Measurements from ENCODE around the gene MAPK1IP1L. TPM values are rescaled to one million over a fixed set of nuclear protein-coding genes. Genes with fewer than 3 reads are reported as not detected.
"Not testable (repeated sequence)": the region's sequence is repeated elsewhere in the genome, so short reads cannot be mapped to it uniquely, and the experiment has no call there.

The MAPK1IP1L gene
- total RNA-seq, 6 experiments from 2014 or later: 114 to 150 (median 126) TPM

- peak; percentile 45 for DNase-seq
- TF ChIP-seq, protein P1, sequence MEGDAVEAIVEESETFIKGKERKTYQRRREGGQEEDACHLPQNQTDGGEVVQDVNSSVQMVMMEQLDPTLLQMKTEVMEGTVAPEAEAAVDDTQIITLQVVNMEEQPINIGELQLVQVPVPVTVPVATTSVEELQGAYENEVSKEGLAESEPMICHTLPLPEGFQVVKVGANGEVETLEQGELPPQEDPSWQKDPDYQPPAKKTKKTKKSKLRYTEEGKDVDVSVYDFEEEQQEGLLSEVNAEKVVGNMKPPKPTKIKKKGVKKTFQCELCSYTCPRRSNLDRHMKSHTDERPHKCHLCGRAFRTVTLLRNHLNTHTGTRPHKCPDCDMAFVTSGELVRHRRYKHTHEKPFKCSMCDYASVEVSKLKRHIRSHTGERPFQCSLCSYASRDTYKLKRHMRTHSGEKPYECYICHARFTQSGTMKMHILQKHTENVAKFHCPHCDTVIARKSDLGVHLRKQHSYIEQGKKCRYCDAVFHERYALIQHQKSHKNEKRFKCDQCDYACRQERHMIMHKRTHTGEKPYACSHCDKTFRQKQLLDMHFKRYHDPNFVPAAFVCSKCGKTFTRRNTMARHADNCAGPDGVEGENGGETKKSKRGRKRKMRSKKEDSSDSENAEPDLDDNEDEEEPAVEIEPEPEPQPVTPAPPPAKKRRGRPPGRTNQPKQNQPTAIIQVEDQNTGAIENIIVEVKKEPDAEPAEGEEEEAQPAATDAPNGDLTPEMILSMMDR (IDR thresholded peaks at IDR 0.05): no peak
- Mint-ChIP-seq H3K36me3 (ENCODE audit: low read depth) (no peaks in the 10 kb centered on the region), H3K9me3 (no peaks in the 10 kb centered on the region), H3K27me3 (ENCODE audit: insufficient read depth) (peaks cover 3% of the 10 kb centered on the region), H3K27ac (peak overlapping the region; percentile 74), H3K4me3 (peak overlapping the region; percentile 44), H3K4me1 (ENCODE audit: low read depth) (peaks cover 51% of the 10 kb centered on the region)
Measured at GRCh38 chr14:55075628-55076175, 24.3 kb downstream of the MAPK1IP1L start.

DNA sequence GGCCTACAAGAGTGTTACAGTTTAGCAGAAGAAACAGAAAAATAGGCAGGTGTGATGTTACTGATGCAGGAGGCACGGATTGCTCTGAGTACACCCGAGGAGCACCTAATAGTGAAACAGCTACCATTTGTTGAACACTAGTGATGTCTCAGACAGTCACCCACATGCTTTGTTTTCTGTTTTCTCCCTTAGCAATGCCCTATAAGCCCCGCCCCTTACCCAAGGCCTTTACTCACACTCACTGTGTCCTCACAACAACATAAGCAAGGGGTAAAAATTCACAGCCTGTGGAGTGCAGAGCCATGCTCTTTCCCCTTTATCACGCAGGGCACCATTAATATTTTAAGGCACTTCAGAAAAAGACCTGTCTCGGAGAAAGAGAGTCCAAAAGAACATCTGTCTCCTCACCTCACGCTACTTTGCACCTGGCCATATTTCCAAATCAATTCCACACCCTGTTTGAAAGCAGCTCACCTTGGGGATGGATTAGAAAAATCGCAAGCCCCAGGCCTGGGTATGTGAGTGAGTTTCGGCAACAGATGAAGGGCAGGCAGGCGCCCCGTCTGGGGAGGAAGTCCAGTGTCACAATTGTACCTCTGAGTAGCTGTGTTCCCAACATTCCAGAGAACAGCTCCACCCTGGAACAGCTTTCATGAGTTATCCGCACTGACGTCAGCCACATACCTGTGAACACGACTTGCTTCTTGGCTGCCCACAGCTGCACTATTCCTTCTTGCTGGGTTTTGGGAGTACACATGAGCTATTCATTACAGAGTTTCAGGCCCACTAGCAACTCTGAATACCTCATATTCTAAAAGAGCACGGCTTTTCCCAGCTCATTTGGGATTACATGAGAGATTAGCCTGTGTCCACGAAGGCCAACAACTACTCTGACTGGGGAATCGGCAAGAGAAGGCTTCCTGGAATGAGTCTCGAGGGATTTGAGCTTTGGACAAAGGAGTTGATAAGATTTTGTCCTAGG, 26.0 kb downstream of the MAPK1IP1L start:
- DNase-seq: peak; percentile 38
- H3K4me1 Mint-ChIP-seq (ENCODE audit: low read depth): peaks cover 34% of the 10 kb centered on the region
- TF ChIP-seq, protein P1 (IDR thresholded peaks at IDR 0.05): no peak
- no peak overlapping the region for H3K27ac Mint-ChIP-seq
- no peaks in the 10 kb centered on the region for H3K9me3 Mint-ChIP-seq
- H3K4me3 Mint-ChIP-seq: no peak overlapping the region
- H3K27me3 Mint-ChIP-seq (ENCODE audit: insufficient read depth): no peaks in the 10 kb centered on the region; the same call in none of the 2 replicates
- H3K36me3 Mint-ChIP-seq (ENCODE audit: low read depth): no peaks in the 10 kb centered on the region

DNA sequence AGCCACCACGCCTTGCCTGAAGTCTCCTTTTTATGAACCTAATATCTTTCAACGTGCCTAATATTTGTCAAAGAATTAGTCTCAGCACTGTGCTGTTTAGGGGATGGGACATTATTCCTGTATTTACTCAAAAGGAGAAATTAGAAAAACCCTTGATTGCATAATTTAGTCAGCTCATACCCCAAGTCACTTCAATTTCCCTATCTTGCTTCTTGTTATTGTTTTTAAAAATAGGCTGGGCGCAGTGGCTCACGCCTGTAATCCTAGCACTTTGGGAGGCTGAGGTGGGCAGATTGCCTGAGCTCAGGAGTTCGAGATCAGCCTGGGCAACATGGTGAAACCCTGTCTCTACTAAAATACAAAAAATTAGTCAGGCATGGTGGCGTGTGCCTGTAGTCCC, 28.5 kb downstream of the MAPK1IP1L start:
- not testable (repeated sequence) for H3K36me3 Mint-ChIP-seq (ENCODE audit: low read depth); H3K27me3 Mint-ChIP-seq (ENCODE audit: insufficient read depth)

DNA sequence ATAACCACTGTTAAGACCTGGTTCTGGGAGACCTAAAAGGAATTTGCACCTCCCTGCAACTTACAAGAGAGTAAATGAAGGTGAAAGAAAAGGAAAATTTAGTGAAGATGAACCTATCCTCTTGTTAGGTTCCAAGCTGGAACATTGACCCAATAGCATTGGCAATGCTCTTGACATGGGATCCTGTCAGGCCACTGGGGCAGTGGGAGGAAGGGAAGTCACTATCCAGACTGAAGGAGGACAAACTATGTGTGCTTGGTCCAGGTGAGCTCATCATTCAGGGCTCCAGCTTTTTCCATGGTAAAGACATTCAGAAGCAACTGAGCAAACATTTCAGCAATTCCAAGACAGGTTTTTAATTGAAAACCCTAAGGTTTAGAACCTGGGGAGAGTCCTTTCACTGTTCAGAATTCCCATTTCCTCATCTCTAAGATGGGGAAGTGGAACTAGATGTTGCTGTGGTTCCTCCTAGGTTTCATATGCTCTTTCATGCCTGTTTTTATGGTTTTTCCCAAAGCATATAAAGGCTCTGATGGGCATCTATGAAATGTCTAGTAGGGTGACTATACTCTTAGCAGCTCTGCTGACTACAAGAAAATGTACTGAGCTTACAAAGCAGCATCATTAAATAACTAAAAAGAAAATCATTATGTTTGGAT, 33.1 kb downstream of the MAPK1IP1L start:
- Mint-ChIP-seq H3K4me3 (no peak overlapping the region), H3K27me3 (ENCODE audit: insufficient read depth) (peaks cover 7% of the 10 kb centered on the region), H3K36me3 (ENCODE audit: low read depth) (no peaks in the 10 kb centered on the region), H3K9me3 (no peaks in the 10 kb centered on the region), H3K27ac (no peak overlapping the region), H3K4me1 (ENCODE audit: low read depth) (peaks cover 4% of the 10 kb centered on the region; the same call in 1 of the 2 replicates)
- DNase-seq: no peak
- TF ChIP-seq, protein P1 (IDR thresholded peaks at IDR 0.05): no peak

More for the DNA sequence above, 28.5 kb downstream of the MAPK1IP1L start:
- DNase-seq, H3K4me3 Mint-ChIP-seq, H3K27ac Mint-ChIP-seq, H3K9me3 Mint-ChIP-seq: not testable (repeated sequence)
- H3K4me1 Mint-ChIP-seq (ENCODE audit: low read depth): peaks cover 13% of the 10 kb centered on the region

- peaks cover 5% of the 10 kb centered on the region; the same call in 1 of the 2 replicates for H3K4me1 Mint-ChIP-seq (ENCODE audit: low read depth)
- H3K4me3 Mint-ChIP-seq: no peak overlapping the region
- peaks cover 7% of the 10 kb centered on the region for H3K27me3 Mint-ChIP-seq (ENCODE audit: insufficient read depth)
- H3K9me3 Mint-ChIP-seq: no peaks in the 10 kb centered on the region
- TF ChIP-seq, protein P1 (IDR thresholded peaks at IDR 0.05): no peak
- no peak for DNase-seq
- no peak overlapping the region for H3K27ac Mint-ChIP-seq
- no peaks in the 10 kb centered on the region for H3K36me3 Mint-ChIP-seq (ENCODE audit: low read depth)
Measured at GRCh38 chr14:55085060-55085660, 33.7 kb downstream of the MAPK1IP1L start.

Data from HFFc6 (cell line).